ENCODE measurements around the gene ELOVL7. TPM values are rescaled to one million over a fixed set of nuclear protein-coding genes. Genes with fewer than 3 reads are reported as not detected.

Gene ELOVL7
- total and polyA plus RNA-seq, 2 donors (not counting 1 experiment from before 2014, with no cell fraction given), result under 0.01 to 0.07 TPM

DNA sequence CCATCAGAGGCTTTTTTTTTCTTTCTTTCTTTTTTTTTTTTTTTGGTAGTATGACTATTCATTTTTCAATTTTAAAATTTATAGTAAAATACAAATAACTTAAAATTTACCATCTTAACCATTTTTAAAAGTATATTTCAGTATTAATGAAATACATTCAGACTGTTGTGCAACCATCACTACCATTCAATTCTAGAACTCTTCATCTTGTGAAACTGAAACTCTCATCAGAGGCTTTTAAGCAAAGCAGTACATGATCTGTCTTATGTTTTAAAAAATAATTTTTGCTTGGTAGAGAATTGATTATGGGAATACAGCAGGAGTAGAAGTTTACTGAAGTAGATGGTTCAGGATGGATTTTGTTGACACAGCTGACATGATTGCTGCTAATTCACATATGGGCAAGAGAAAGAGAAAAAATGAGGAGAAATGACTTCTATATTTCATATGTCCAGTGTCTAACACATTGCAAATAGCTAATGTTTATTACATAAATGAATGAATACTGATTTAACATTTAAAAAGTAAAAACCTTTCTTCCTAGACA is 13.4 kb downstream of the ELOVL7 start:
- DNase-seq (ENCODE audit: low read depth in 2 of 2), result no peak
- H3K9me3 ChIP-seq (ENCODE audit: control insufficient read depth, insufficient read depth, low read depth, low read length), result no peaks in the 10 kb centered on the region
- no peak overlapping the region for H3K27ac ChIP-seq (ENCODE audit: insufficient read depth, low read length)

GRCh38 chr5:60829490-60830266 is 14.4 kb downstream of the ELOVL7 start:
- Histone ChIP-seq H2AFZ (ENCODE audit: low read length) (no peak overlapping the region), H3K36me3 (ENCODE audit: control insufficient read depth, insufficient read depth, low read length) (no peaks in the 10 kb centered on the region), H3K4me1 (ENCODE audit: control insufficient read depth, extremely low read depth, insufficient read depth, low read length) (no peaks in the 10 kb centered on the region), H3K79me2 (ENCODE audit: control insufficient read depth, insufficient read depth, low read length) (no peaks in the 10 kb centered on the region), H3K27ac (ENCODE audit: insufficient read depth, low read length) (no peak overlapping the region), H3K4me2 (ENCODE audit: extremely low read depth, insufficient read depth, low read length) (no peak overlapping the region), H3K4me3 (replicated peaks in 1 of 4; ENCODE audit: control extremely low read depth in 1 of 4, insufficient read depth in 1 of 4, low read depth in 3 of 4, low read length in 4 of 4) (no peak overlapping the region), H3K27me3 (ENCODE audit: control insufficient read depth, insufficient read depth, low read length) (no peaks in the 10 kb centered on the region), H4K20me1 (ENCODE audit: control insufficient read depth, extremely low read depth, insufficient read depth, low read length) (no peaks in the 10 kb centered on the region), H3K9ac (ENCODE audit: insufficient read depth, low read length) (no peak overlapping the region), H3K9me3 (ENCODE audit: control insufficient read depth, insufficient read depth, low read depth, low read length) (no peaks in the 10 kb centered on the region)
- no peak for DNase-seq (ENCODE audit: low read depth in 2 of 2)
- no peak for TF ChIP-seq EZH2 (IDR thresholded peaks at IDR 0.05; ENCODE audit: low read length, missing control alignments)
- TF ChIP-seq CTCF (conservative IDR thresholded peaks at IDR 0.05 in 1 of 2, IDR thresholded peaks at IDR 0.05 in 1 of 2; ENCODE audit: low read depth in 1 of 2, low read length in 2 of 2), result no peak

More for the DNA sequence above, 13.4 kb downstream of the ELOVL7 start:
- Histone ChIP-seq H3K36me3 (ENCODE audit: control insufficient read depth, insufficient read depth, low read length) (no peaks in the 10 kb centered on the region), H4K20me1 (ENCODE audit: control insufficient read depth, extremely low read depth, insufficient read depth, low read length) (no peaks in the 10 kb centered on the region), H3K4me3 (replicated peaks in 1 of 4; ENCODE audit: control extremely low read depth in 1 of 4, insufficient read depth in 1 of 4, low read depth in 3 of 4, low read length in 4 of 4) (no peak overlapping the region), H3K9ac (ENCODE audit: insufficient read depth, low read length) (no peak overlapping the region), H3K4me1 (ENCODE audit: control insufficient read depth, extremely low read depth, insufficient read depth, low read length) (no peaks in the 10 kb centered on the region), H2AFZ (ENCODE audit: low read length) (no peak overlapping the region), H3K4me2 (ENCODE audit: extremely low read depth, insufficient read depth, low read length) (no peak overlapping the region), H3K27me3 (ENCODE audit: control insufficient read depth, insufficient read depth, low read length) (no peaks in the 10 kb centered on the region), H3K79me2 (ENCODE audit: control insufficient read depth, insufficient read depth, low read length) (no peaks in the 10 kb centered on the region)
- TF ChIP-seq EZH2 (IDR thresholded peaks at IDR 0.05; ENCODE audit: low read length, missing control alignments) (no peak), CTCF (conservative IDR thresholded peaks at IDR 0.05 in 1 of 2, IDR thresholded peaks at IDR 0.05 in 1 of 2; ENCODE audit: low read depth in 1 of 2, low read length in 2 of 2) (no peak)

DNA sequence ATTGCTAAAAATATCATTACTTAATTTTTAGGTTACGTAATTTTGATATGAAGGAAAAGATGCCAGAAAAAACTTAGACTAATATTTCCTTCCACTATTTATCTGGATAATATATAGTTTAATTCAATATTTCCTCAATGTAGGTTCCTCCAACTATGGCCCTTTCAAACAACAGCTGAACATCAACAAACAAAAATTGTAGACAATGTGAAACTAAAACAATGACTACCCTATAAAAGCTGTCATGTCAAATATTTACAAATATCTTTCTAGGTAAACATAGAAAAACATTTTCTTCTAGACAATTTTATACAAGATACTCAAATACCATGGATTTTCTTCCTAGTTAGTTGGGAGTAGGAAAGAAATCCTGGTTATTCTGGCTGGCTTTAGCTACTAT is 16.9 kb downstream of the ELOVL7 start:
- TF ChIP-seq CTCF (conservative IDR thresholded peaks at IDR 0.05 in 1 of 2, IDR thresholded peaks at IDR 0.05 in 1 of 2; ENCODE audit: low read depth in 1 of 2, low read length in 2 of 2) (no peak), EZH2 (IDR thresholded peaks at IDR 0.05; ENCODE audit: low read length, missing control alignments) (no peak)
- Histone ChIP-seq H3K27me3 (ENCODE audit: control insufficient read depth, insufficient read depth, low read length) (no peaks in the 10 kb centered on the region), H3K4me2 (ENCODE audit: extremely low read depth, insufficient read depth, low read length) (no peak overlapping the region)

More for the DNA sequence above, 16.9 kb downstream of the ELOVL7 start:
- Histone ChIP-seq H3K9ac (ENCODE audit: insufficient read depth, low read length) (no peak overlapping the region), H3K36me3 (ENCODE audit: control insufficient read depth, insufficient read depth, low read length) (no peaks in the 10 kb centered on the region), H4K20me1 (ENCODE audit: control insufficient read depth, extremely low read depth, insufficient read depth, low read length) (no peaks in the 10 kb centered on the region), H3K9me3 (ENCODE audit: control insufficient read depth, insufficient read depth, low read depth, low read length) (no peaks in the 10 kb centered on the region), H3K79me2 (ENCODE audit: control insufficient read depth, insufficient read depth, low read length) (no peaks in the 10 kb centered on the region), H3K4me3 (replicated peaks in 1 of 4; ENCODE audit: control extremely low read depth in 1 of 4, insufficient read depth in 1 of 4, low read depth in 3 of 4, low read length in 4 of 4) (no peak overlapping the region), H3K4me1 (ENCODE audit: control insufficient read depth, extremely low read depth, insufficient read depth, low read length) (no peaks in the 10 kb centered on the region), H3K27ac (ENCODE audit: insufficient read depth, low read length) (no peak overlapping the region), H2AFZ (ENCODE audit: low read length) (no peak overlapping the region)
- DNase-seq (ENCODE audit: low read depth in 2 of 2), result no peak

Measured in fibroblast of lung (primary cell).